Measurements from ENCODE around the gene RAB15. TPM values are rescaled to one million over a fixed set of nuclear protein-coding genes. Genes with fewer than 3 reads are reported as not detected.

The RAB15 gene
- total RNA-seq, 2 experiments from 2014 or later = 4.9 to 5.7 TPM

- H3K27ac Mint-ChIP-seq = no peak overlapping the region
- CTCF ChIA-PET = no interaction called here
- H3K9me3 Mint-ChIP-seq = no peaks in the 10 kb centered on the region
- H3K36me3 Mint-ChIP-seq (ENCODE audit: low read depth) = no peaks in the 10 kb centered on the region
- DNase-seq = no peak
- no peak overlapping the region for H3K4me3 Mint-ChIP-seq
- H3K27me3 Mint-ChIP-seq = no peaks in the 10 kb centered on the region
- H3K4me1 Mint-ChIP-seq = no peaks in the 10 kb centered on the region
- POLR2A ChIA-PET = no interaction called here
These were observed 8.5 kb downstream of the RAB15 start for GRCh38 chr14:64963611-64964010.

GRCh38 chr14:64960762-64961276 is 11.3 kb downstream of the RAB15 start:
- DNase-seq = no peak

GRCh38 chr14:64958743-64959142 is 13.4 kb downstream of the RAB15 start:
- Mint-ChIP-seq H3K9me3 (no peaks in the 10 kb centered on the region), H3K27me3 (no peaks in the 10 kb centered on the region), H3K27ac (no peak overlapping the region), H3K4me1 (no peaks in the 10 kb centered on the region), H3K4me3 (no peak overlapping the region), H3K36me3 (ENCODE audit: low read depth) (no peaks in the 10 kb centered on the region)
- CTCF ChIA-PET = interaction anchor here (0.6 kb wide), 2 partner anchors 135 to 295 kb away, joined by 3 to 4 read pairs; no protein-coding TSS in a partner anchor
- POLR2A ChIA-PET = no interaction called here
- no peak for DNase-seq

More at GRCh38 chr14:64960762-64961276, 11.3 kb downstream of the RAB15 start:
- H3K4me1 Mint-ChIP-seq = no peaks in the 10 kb centered on the region
- no peak overlapping the region for H3K4me3 Mint-ChIP-seq
- H3K9me3 Mint-ChIP-seq = no peaks in the 10 kb centered on the region
- ChIA-PET POLR2A (no interaction called here), CTCF (interaction anchor here (0.8 to 1.6 kb wide), 3 partner anchors 15 to 26 kb away, joined by 3 read pairs; partner anchors contain the start of gene FNTB)
- no peak overlapping the region for H3K27ac Mint-ChIP-seq
- H3K27me3 Mint-ChIP-seq = no peaks in the 10 kb centered on the region
- no peaks in the 10 kb centered on the region for H3K36me3 Mint-ChIP-seq (ENCODE audit: low read depth)

GRCh38 chr14:64958201-64958600 is 13.9 kb downstream of the RAB15 start:
- Mint-ChIP-seq H3K36me3 (ENCODE audit: low read depth) (no peaks in the 10 kb centered on the region), H3K4me1 (no peaks in the 10 kb centered on the region), H3K27ac (no peak overlapping the region), H3K9me3 (no peaks in the 10 kb centered on the region), H3K4me3 (no peak overlapping the region), H3K27me3 (no peaks in the 10 kb centered on the region)
- DNase-seq = no peak
- ChIA-PET POLR2A (no interaction called here), CTCF (no interaction called here)

GRCh38 chr14:64956697-64957406 is 15.3 kb downstream of the RAB15 start:
- Mint-ChIP-seq H3K27ac (peak overlapping the region; percentile 22), H3K27me3 (no peaks in the 10 kb centered on the region), H3K4me1 (peaks cover 5% of the 10 kb centered on the region), H3K36me3 (ENCODE audit: low read depth) (no peaks in the 10 kb centered on the region), H3K9me3 (no peaks in the 10 kb centered on the region), H3K4me3 (no peak overlapping the region)
- no peak for DNase-seq
- ChIA-PET POLR2A (no interaction called here), CTCF (interaction anchor here (0.6 to 1.5 kb wide), 8 partner anchors 9 to 944 kb away, joined by 3 to 4 read pairs (median 3); no protein-coding TSS in a partner anchor)

GRCh38 chr14:64955297-64955696 is 16.8 kb downstream of the RAB15 start:
- no peaks in the 10 kb centered on the region for H3K36me3 Mint-ChIP-seq (ENCODE audit: low read depth)
- H3K27ac Mint-ChIP-seq = no peak overlapping the region
- no peak overlapping the region for H3K4me3 Mint-ChIP-seq
- peaks cover 5% of the 10 kb centered on the region for H3K4me1 Mint-ChIP-seq
- ChIA-PET CTCF (no interaction called here), POLR2A (no interaction called here)
- DNase-seq = no peak
- H3K9me3 Mint-ChIP-seq = no peaks in the 10 kb centered on the region
- no peaks in the 10 kb centered on the region for H3K27me3 Mint-ChIP-seq

GRCh38 chr14:64954491-64955240 is 17.5 kb downstream of the RAB15 start:
- Mint-ChIP-seq H3K27me3 (no peaks in the 10 kb centered on the region), H3K4me3 (no peak overlapping the region), H3K27ac (no peak overlapping the region), H3K36me3 (ENCODE audit: low read depth) (peaks cover 2% of the 10 kb centered on the region), H3K4me1 (peaks cover 5% of the 10 kb centered on the region), H3K9me3 (no peaks in the 10 kb centered on the region)
- DNase-seq = no peak
- ChIA-PET CTCF (no interaction called here), POLR2A (interaction anchor here (0.7 kb wide), 1 partner anchor 391 kb away, joined by 3 read pairs; no protein-coding TSS in a partner anchor)

- DNase-seq = no peak
- peaks cover 5% of the 10 kb centered on the region for H3K4me1 Mint-ChIP-seq
- H3K36me3 Mint-ChIP-seq (ENCODE audit: low read depth) = peaks cover 3% of the 10 kb centered on the region
- H3K4me3 Mint-ChIP-seq = no peak overlapping the region
- no peaks in the 10 kb centered on the region for H3K27me3 Mint-ChIP-seq
- no peaks in the 10 kb centered on the region for H3K9me3 Mint-ChIP-seq
- H3K27ac Mint-ChIP-seq = no peak overlapping the region
- ChIA-PET CTCF (interaction anchor here (0.6 to 1.8 kb wide), 5 partner anchors 10 to 528 kb away, joined by 3 to 5 read pairs (median 3); no protein-coding TSS in a partner anchor), POLR2A (interaction anchor here (0.7 kb wide), 1 partner anchor 392 kb away, joined by 3 read pairs; no protein-coding TSS in a partner anchor)
These were observed 18.5 kb downstream of the RAB15 start for GRCh38 chr14:64953661-64954060.

- peaks cover 5% of the 10 kb centered on the region for H3K4me1 Mint-ChIP-seq
- H3K27ac Mint-ChIP-seq = no peak overlapping the region
- peaks cover 4% of the 10 kb centered on the region for H3K36me3 Mint-ChIP-seq (ENCODE audit: low read depth)
- no peak overlapping the region for H3K4me3 Mint-ChIP-seq
- ChIA-PET CTCF (interaction anchor here (0.6 to 1.8 kb wide), 7 partner anchors 9 to 528 kb away, joined by 3 to 5 read pairs (median 3); no protein-coding TSS in a partner anchor), POLR2A (no interaction called here)
- no peaks in the 10 kb centered on the region for H3K9me3 Mint-ChIP-seq
- no peaks in the 10 kb centered on the region for H3K27me3 Mint-ChIP-seq
- DNase-seq = no peak
These were observed 18.9 kb downstream of the RAB15 start for GRCh38 chr14:64953310-64953654.

GRCh38 chr14:64952598-64953309 is 19.4 kb downstream of the RAB15 start:
- no peak for DNase-seq
- Mint-ChIP-seq H3K4me1 (peaks cover 5% of the 10 kb centered on the region), H3K27ac (peak overlapping the region; percentile 14), H3K27me3 (no peaks in the 10 kb centered on the region), H3K4me3 (no peak overlapping the region), H3K9me3 (no peaks in the 10 kb centered on the region), H3K36me3 (ENCODE audit: low read depth) (peaks cover 5% of the 10 kb centered on the region)
- ChIA-PET POLR2A (no interaction called here), CTCF (interaction anchor here (0.6 to 1.8 kb wide), 8 partner anchors 9 to 527 kb away, joined by 3 to 7 read pairs (median 3); no protein-coding TSS in a partner anchor)

GRCh38 chr14:64951724-64952123 is 20.4 kb downstream of the RAB15 start:
- Mint-ChIP-seq H3K27ac (no peak overlapping the region), H3K36me3 (ENCODE audit: low read depth) (peaks cover 7% of the 10 kb centered on the region), H3K4me1 (peaks cover 9% of the 10 kb centered on the region), H3K4me3 (no peak overlapping the region), H3K9me3 (no peaks in the 10 kb centered on the region), H3K27me3 (no peaks in the 10 kb centered on the region)
- no peak for DNase-seq
- POLR2A ChIA-PET = no interaction called here
- CTCF ChIA-PET = interaction anchor here (1.1 to 1.7 kb wide), 3 partner anchors 8 to 18 kb away, joined by 3 to 7 read pairs (median 4); partner anchors contain the start of gene GPX2

GRCh38 chr14:64951291-64951690 is 20.8 kb downstream of the RAB15 start:
- Mint-ChIP-seq H3K36me3 (ENCODE audit: low read depth) (peaks cover 10% of the 10 kb centered on the region), H3K27ac (no peak overlapping the region), H3K27me3 (no peaks in the 10 kb centered on the region), H3K4me1 (peaks cover 13% of the 10 kb centered on the region), H3K4me3 (no peak overlapping the region), H3K9me3 (no peaks in the 10 kb centered on the region)
- ChIA-PET POLR2A (no interaction called here), CTCF (interaction anchor here (1.1 to 1.7 kb wide), 3 partner anchors 9 to 19 kb away, joined by 3 to 7 read pairs (median 4); partner anchors contain the start of gene GPX2)
- DNase-seq = no peak
